NCI-H345 (cell line): ENCODE measurements around the gene FOXP4.
"Not testable (repeated sequence)": the region's sequence is repeated elsewhere in the genome, so short reads cannot be mapped to it uniquely, and the experiment has no call there.

Source experiments
- DNase-seq: peaks from one replicate; lab custom pipeline; 2025; lab: John Stamatoyannopoulos, UW

The FOXP4 gene

GRCh38 chr6:41600499-41601247, 54.5 kb downstream of the FOXP4 start:
- DNase-seq = no peak

- DNase-seq = no peak
Measured at GRCh38 chr6:41601248-41601549, 55.0 kb downstream of the FOXP4 start.

GRCh38 chr6:41602422-41602743, 56.2 kb downstream of the FOXP4 start:
- no peak for DNase-seq

- DNase-seq = peak; percentile 82
Measured at GRCh38 chr6:41602864-41603608, 56.9 kb downstream of the FOXP4 start.

GRCh38 chr6:41604006-41604405, 57.8 kb downstream of the FOXP4 start:
- no peak for DNase-seq

- no peak for DNase-seq
Measured at GRCh38 chr6:41605649-41606048, 59.5 kb downstream of the FOXP4 start.

GRCh38 chr6:41607036-41607435, 60.9 kb downstream of the FOXP4 start:
- no peak for DNase-seq

GRCh38 chr6:41607736-41608135, 61.6 kb downstream of the FOXP4 start:
- no peak for DNase-seq

GRCh38 chr6:41608443-41609151, 62.4 kb downstream of the FOXP4 start:
- DNase-seq = no peak

GRCh38 chr6:41614715-41615114, 68.5 kb downstream of the FOXP4 start:
- DNase-seq = no peak

- DNase-seq = no peak
Measured at GRCh38 chr6:41615311-41615710, 69.1 kb downstream of the FOXP4 start.

GRCh38 chr6:41618598-41618997, 72.4 kb downstream of the FOXP4 start:
- no peak for DNase-seq

GRCh38 chr6:41619193-41619592, 73.0 kb downstream of the FOXP4 start:
- DNase-seq = not testable (repeated sequence)

- no peak for DNase-seq
Measured at GRCh38 chr6:41621367-41621766, 75.2 kb downstream of the FOXP4 start.

GRCh38 chr6:41621802-41622201, 75.6 kb downstream of the FOXP4 start:
- no peak for DNase-seq

- DNase-seq = no peak
Measured at GRCh38 chr6:41622206-41622988, 76.2 kb downstream of the FOXP4 start.

- no peak for DNase-seq
Measured at GRCh38 chr6:41623330-41623729, 77.1 kb downstream of the FOXP4 start.

- DNase-seq = no peak
Measured at GRCh38 chr6:41624621-41625380, 78.6 kb downstream of the FOXP4 start.

- peak; percentile 66 for DNase-seq
Measured at GRCh38 chr6:41625442-41625841, 79.3 kb downstream of the FOXP4 start.

GRCh38 chr6:41626022-41626421, 79.8 kb downstream of the FOXP4 start:
- DNase-seq = no peak

- peak; percentile 22 for DNase-seq
Measured at GRCh38 chr6:41626917-41627316, 80.7 kb downstream of the FOXP4 start.

GRCh38 chr6:41629128-41629527, 82.9 kb downstream of the FOXP4 start:
- no peak for DNase-seq
